Pancreas (tissue), 10 donors: ENCODE results near the gene CD38. TPM values are rescaled to one million over a fixed set of nuclear protein-coding genes. Genes with fewer than 3 reads are reported as not detected.

Source experiments
- ATAC-seq, 4 donors: fragments of 200-7000 bp; cut with Tn5 transposase; one replicate each; pipeline versions ENCODE4 v1.8.0 to v1.9.1; 2020; ENCODE audit warnings: mild to moderate bottlenecking in 4 of 4, moderate library complexity in 4 of 4
- DNase-seq, 6 donors: peaks; one replicate each; pipeline ENCODE4 v3.0.0-alpha.2; 2020
- FAIRE-seq: peaks from 2 replicates; lab custom pipeline; 2012; peaks lifted over from hg19 to GRCh38; lab: Jason Lieb, UNC
- H3K27ac ChIP-seq, 4 donors: fragments of 200-600 bp; sonication (generic); 1 replicate in 3 of 4; 2 replicates in 1 of 4; pipeline versions ENCODE4 v1.5.0 to v1.8.0; 2020
- H3K27me3 ChIP-seq, 4 donors: fragments of 200-600 bp; one replicate each; pipeline ENCODE4 v1.8.0; 2021
- H3K36me3 ChIP-seq, 3 donors: fragments of 200-600 bp; sonication (generic) in 1 of 3; one replicate each; pipeline versions ENCODE4 v1.5.0 to v1.8.0; 2020 to 2021
- H3K4me1 ChIP-seq, 3 donors: fragments of 200-600 bp; one replicate each; pipeline ENCODE4 v1.8.0; 2021
- H3K4me3 ChIP-seq, 4 donors: fragments of 200-600 bp; sonication (generic) in 2 of 4; one replicate each; pipeline versions ENCODE4 v1.5.0 to v1.8.0; 2020 to 2021
- H3K9me3 ChIP-seq, 4 donors: fragments of 200-600 bp; one replicate each; pipeline ENCODE4 v1.8.0; 2021
- WGBS, 2 donors: extraction: QIAGEN DNeasy Blood & Tissue Kit; methylation state at CpG; one replicate each; pipeline ENCODE4 v1.1.7; 2013; 5-methylcytosine and 5-hydroxymethylcytosine counted together
- intact Hi-C, 3 donors: fragments of 100-400 bp; cut with DNase I; formaldehyde crosslinking; loops; one replicate each; pipeline versions ENCODE4 v1.11.1 to v1.14.2; 2022
- polyA plus RNA-seq, 2 donors: library from polyadenylated mRNA; stranded (reverse); fragments of 200-250 nt; gene quantifications; one replicate each; pipeline ENCODE4 v1.2.3, GENCODE V29; 2013
- total RNA-seq, 6 donors: library from RNA; stranded (reverse); fragmentation: NEBNext Ultra II Directional in 4 of 6; extraction: Animal tissue kit (Norgen Biotek cat#: 25700) in 4 of 6; gene quantifications; one replicate each; pipeline versions ENCODE4 v1.2.1 to v1.2.4, GENCODE V29; 2021 to 2023
- TF ChIP-seq, protein P1 (sequence below), 4 donors: fragments of 200-600 bp; sonication (generic) in 3 of 4; IDR thresholded peaks; one replicate each; pipeline versions ENCODE4 v1.5.0 to v1.8.0; 2021; ENCODE audit warnings: antibody characterized with exemption in 4 of 4
- donor health status: healthy with polysubstance abuse.
- donor health status: DM: no; HTN: no; CAD: no; lungs with moderate emphysema.
- donor health status: DM: no; HTN: no; CAD: no.
- donor health status: control.
- donor health status: control.
- donor health status: Bipolar disorder and iron deficiency.
- donor health status: DM: yes; HTN: yes; CAD: no.
- donor health status: DM: no; HTN: no; CAD: no.
- donor health status: DM: no; HTN: no; CAD: no.
- donor health status: DM: yes; HTN: yes; CAD: no.

CD38 gene
- total and polyA plus RNA-seq, 8 donors: 0.12 to 1.6 (median 0.44) TPM

- TF ChIP-seq, protein P1, sequence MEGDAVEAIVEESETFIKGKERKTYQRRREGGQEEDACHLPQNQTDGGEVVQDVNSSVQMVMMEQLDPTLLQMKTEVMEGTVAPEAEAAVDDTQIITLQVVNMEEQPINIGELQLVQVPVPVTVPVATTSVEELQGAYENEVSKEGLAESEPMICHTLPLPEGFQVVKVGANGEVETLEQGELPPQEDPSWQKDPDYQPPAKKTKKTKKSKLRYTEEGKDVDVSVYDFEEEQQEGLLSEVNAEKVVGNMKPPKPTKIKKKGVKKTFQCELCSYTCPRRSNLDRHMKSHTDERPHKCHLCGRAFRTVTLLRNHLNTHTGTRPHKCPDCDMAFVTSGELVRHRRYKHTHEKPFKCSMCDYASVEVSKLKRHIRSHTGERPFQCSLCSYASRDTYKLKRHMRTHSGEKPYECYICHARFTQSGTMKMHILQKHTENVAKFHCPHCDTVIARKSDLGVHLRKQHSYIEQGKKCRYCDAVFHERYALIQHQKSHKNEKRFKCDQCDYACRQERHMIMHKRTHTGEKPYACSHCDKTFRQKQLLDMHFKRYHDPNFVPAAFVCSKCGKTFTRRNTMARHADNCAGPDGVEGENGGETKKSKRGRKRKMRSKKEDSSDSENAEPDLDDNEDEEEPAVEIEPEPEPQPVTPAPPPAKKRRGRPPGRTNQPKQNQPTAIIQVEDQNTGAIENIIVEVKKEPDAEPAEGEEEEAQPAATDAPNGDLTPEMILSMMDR (IDR thresholded peaks at IDR 0.05): no peak
- Histone ChIP-seq H3K27me3 (no peaks in the 10 kb centered on the region), H3K27ac (no peak overlapping the region), H3K4me1 (no peaks in the 10 kb centered on the region), H3K9me3 (no peaks in the 10 kb centered on the region), H3K4me3 (no peak overlapping the region), H3K36me3 (no peaks in the 10 kb centered on the region)
- no peak for ATAC-seq
- 38 to 53% methylated on average over 4 of the region's 4 CpGs for WGBS, 2 donors
- FAIRE-seq: no peak
- intact Hi-C loops: no loop called here
- no peak for DNase-seq
Measured at GRCh38 chr4:15891312-15891711, 113.2 kb downstream of the CD38 start.

DNA sequence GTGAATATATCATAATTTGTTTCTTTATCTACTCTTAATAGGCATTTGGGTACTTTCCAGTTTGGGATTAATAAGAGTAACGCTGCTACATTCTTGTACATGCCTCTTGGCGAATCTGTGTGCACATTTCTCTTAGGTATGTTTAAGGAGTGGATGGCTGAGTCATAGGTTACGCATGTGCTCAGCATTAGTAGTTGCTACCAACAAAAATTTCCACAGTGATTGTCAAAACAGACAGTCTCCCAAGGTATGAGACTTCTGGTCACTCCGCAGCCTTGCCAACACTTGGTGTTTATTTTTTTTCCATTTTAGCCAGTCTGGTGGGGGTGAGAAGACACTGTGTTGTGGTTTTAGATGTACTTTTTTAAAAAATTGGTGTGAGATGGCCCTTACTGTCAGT is 115.8 kb downstream of the CD38 start:
- intact Hi-C loops: no loop called here
- no peak overlapping the region for H3K27ac ChIP-seq
- no peak for DNase-seq
- peak in 1 of 4 donors; percentile 32 for ATAC-seq
- no peaks in the 10 kb centered on the region for H3K36me3 ChIP-seq
- no peaks in the 10 kb centered on the region for H3K4me1 ChIP-seq
- TF ChIP-seq, protein P1 (IDR thresholded peaks at IDR 0.05): no peak
- 61 to 76% methylated on average over 4 of the region's 4 CpGs for whole genome bisulfite sequencing, 2 donors
- no peaks in the 10 kb centered on the region for H3K9me3 ChIP-seq
- no peak overlapping the region for H3K4me3 ChIP-seq
- FAIRE-seq: no peak
- H3K27me3 ChIP-seq: no peaks in the 10 kb centered on the region

DNA sequence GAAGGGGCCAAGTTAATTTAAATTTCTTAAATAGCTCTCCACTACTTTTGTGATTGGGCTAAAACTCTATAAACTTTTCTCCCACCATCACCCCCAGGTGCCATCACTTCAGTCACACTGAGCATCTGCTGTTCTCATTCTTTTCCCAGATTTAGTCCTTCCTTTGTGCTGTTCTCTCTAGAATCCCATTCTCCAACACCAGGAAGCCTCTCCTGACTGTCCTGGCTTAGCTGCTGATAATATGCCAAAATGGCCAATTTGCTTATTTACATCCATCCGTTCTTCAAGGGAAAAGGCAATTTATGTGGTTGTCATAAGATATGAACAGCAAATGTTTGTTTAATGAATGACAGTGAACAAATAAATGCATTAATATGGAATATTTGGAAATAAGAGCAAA is 116.3 kb downstream of the CD38 start:
- TF ChIP-seq, protein P1 (IDR thresholded peaks at IDR 0.05): no peak
- Histone ChIP-seq H3K36me3 (no peaks in the 10 kb centered on the region), H3K27me3 (no peaks in the 10 kb centered on the region), H3K4me1 (no peaks in the 10 kb centered on the region), H3K4me3 (no peak overlapping the region), H3K9me3 (no peaks in the 10 kb centered on the region), H3K27ac (no peak overlapping the region)
- 26% methylated on average over 1 of the region's 1 CpG for WGBS, 2 donors
- ATAC-seq (no peak), DNase-seq (no peak), FAIRE-seq (no peak)
- intact Hi-C loops: no loop called here

- intact Hi-C loops: no loop called here
- no peak for FAIRE-seq
- WGBS, 2 donors: 66 to 70% methylated on average over 4 of the region's 4 CpGs
- no peaks in the 10 kb centered on the region for H3K27me3 ChIP-seq
- TF ChIP-seq, protein P1 (IDR thresholded peaks at IDR 0.05): no peak
- H3K36me3 ChIP-seq: no peaks in the 10 kb centered on the region
- no peaks in the 10 kb centered on the region for H3K4me1 ChIP-seq
- no peaks in the 10 kb centered on the region for H3K9me3 ChIP-seq
- ATAC-seq: no peak
- no peak overlapping the region for H3K4me3 ChIP-seq
- no peak for DNase-seq
- no peak overlapping the region for H3K27ac ChIP-seq
Measured at GRCh38 chr4:15894921-15895916, 117.1 kb downstream of the CD38 start.

DNA sequence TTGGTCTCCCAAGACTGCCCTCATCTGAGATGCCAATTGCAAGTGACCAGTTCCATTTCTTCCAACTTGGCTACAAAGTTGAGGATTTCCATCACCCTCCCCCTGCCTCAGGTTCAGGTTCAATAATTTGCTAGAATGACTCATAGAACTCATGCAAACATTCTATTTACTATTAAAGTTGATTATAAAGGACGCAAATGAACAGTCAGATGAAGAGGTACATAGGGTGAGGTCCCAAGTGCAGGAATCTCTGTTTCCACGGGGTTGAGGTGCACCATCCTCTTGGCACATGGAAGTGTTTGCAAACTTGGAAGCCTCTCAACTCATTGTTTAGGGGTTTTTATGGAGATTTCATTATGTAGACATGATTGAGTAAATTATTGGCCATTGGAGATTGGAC is 119.4 kb downstream of the CD38 start:
- Histone ChIP-seq H3K4me1 (no peaks in the 10 kb centered on the region), H3K27ac (no peak overlapping the region), H3K9me3 (no peaks in the 10 kb centered on the region), H3K36me3 (no peaks in the 10 kb centered on the region), H3K27me3 (no peaks in the 10 kb centered on the region), H3K4me3 (no peak overlapping the region)
- no peak for FAIRE-seq
- no peak for ATAC-seq
- intact Hi-C loops: no loop called here
- WGBS, 2 donors: 53 to 73% methylated on average over 2 of the region's 2 CpGs
- no peak for DNase-seq
- TF ChIP-seq, protein P1 (IDR thresholded peaks at IDR 0.05): no peak
